ENCODE results near the gene NFATC3.
A peak's percentile ranks its signal among the peaks of the same experiment; 100 is the strongest.
"Not testable (repeated sequence)": the region's sequence is repeated elsewhere in the genome, so short reads cannot be mapped to it uniquely, and the experiment has no call there.

NFATC3 gene

GRCh38 chr16:68090533-68090932, 5.4 kb downstream of the NFATC3 start:
- DNase-seq = no peak

- peak; percentile 64 to 93 for DNase-seq
These were observed 6.5 kb downstream of the NFATC3 start for GRCh38 chr16:68091380-68092261.

GRCh38 chr16:68092275-68092674, 7.1 kb downstream of the NFATC3 start:
- DNase-seq = not testable (repeated sequence)

- no peak for DNase-seq
These were observed 8.8 kb downstream of the NFATC3 start for GRCh38 chr16:68093816-68094613.

- DNase-seq = no peak
These were observed 9.4 kb downstream of the NFATC3 start for GRCh38 chr16:68094614-68094934.

GRCh38 chr16:68096491-68096890, 11.3 kb downstream of the NFATC3 start:
- DNase-seq = no peak

GRCh38 chr16:68097088-68097487, 11.9 kb downstream of the NFATC3 start:
- DNase-seq = no peak

GRCh38 chr16:68097895-68098294, 12.7 kb downstream of the NFATC3 start:
- no peak for DNase-seq

GRCh38 chr16:68100488-68100887, 15.3 kb downstream of the NFATC3 start:
- DNase-seq = no peak

- DNase-seq = no peak
These were observed 20.4 kb downstream of the NFATC3 start for GRCh38 chr16:68105611-68106010.

- DNase-seq = not testable (repeated sequence)
These were observed 22.2 kb downstream of the NFATC3 start for GRCh38 chr16:68107230-68107928.

- DNase-seq = not testable (repeated sequence)
These were observed 24.0 kb downstream of the NFATC3 start for GRCh38 chr16:68109156-68109555.

- DNase-seq = not testable (repeated sequence)
These were observed 25.4 kb downstream of the NFATC3 start for GRCh38 chr16:68110611-68111010.

GRCh38 chr16:68111379-68111778, 26.2 kb downstream of the NFATC3 start:
- DNase-seq = no peak

GRCh38 chr16:68113059-68113761, 28.0 kb downstream of the NFATC3 start:
- DNase-seq = no peak

- no peak for DNase-seq
These were observed 28.6 kb downstream of the NFATC3 start for GRCh38 chr16:68113765-68114240.

- DNase-seq = not testable (repeated sequence)
These were observed 29.8 kb downstream of the NFATC3 start for GRCh38 chr16:68114939-68115338.

- DNase-seq = no peak
These were observed 30.7 kb downstream of the NFATC3 start for GRCh38 chr16:68115851-68116250.

- no peak for DNase-seq
These were observed 31.2 kb downstream of the NFATC3 start for GRCh38 chr16:68116256-68116867.

- no peak for DNase-seq
These were observed 32.7 kb downstream of the NFATC3 start for GRCh38 chr16:68117884-68118283.

- DNase-seq = not testable (repeated sequence)
These were observed 33.8 kb downstream of the NFATC3 start for GRCh38 chr16:68118954-68119353.

- DNase-seq = not testable (repeated sequence)
These were observed 35.3 kb downstream of the NFATC3 start for GRCh38 chr16:68120496-68120895.
